H1 (cell line): ENCODE data around the gene ZMYM4. TPM values are rescaled to one million over a fixed set of nuclear protein-coding genes. Genes with fewer than 3 reads are reported as not detected.

Experiments used
- CTCF ChIA-PET: fragments of 300-600 bp; sonication (Branson Sonifier 250); formaldehyde crosslinking; loops from one replicate; lab custom pipeline; 2021; ENCODE audit not compliant: partially characterized antibody; lab: Charles Lee
- POLR2A ChIA-PET: fragments of 300-600 bp; sonication (Branson Sonifier 250); formaldehyde crosslinking; loops from one replicate; lab custom pipeline; 2021; ENCODE audit warnings: inconsistent platforms; ENCODE audit not compliant: partially characterized antibody; lab: Charles Lee
- DNase-seq, 2 experiments: peaks; one replicate each; pipeline versions ENCODE4 v3.0.0 to v3.0.0-alpha.2; 2010 to 2022; ENCODE audit warnings: low spot score in 2 of 2, low read depth in 1 of 2, mixed read lengths in 1 of 2
- FAIRE-seq: peaks from 2 replicates; lab custom pipeline; 2011; peaks lifted over from hg19 to GRCh38; lab: Jason Lieb, UNC
- H2AFZ ChIP-seq: 2 replicates; pipeline ENCODE4 v1.8.1; 2012; ENCODE audit warnings: low read length, inconsistent platforms
- H2AK5ac ChIP-seq: 2 replicates; pipeline ENCODE4 v1.6.1; 2013; ENCODE audit warnings: low read depth, low read length
- H2BK120ac ChIP-seq: replicated peaks from 2 replicates; pipeline ENCODE3; 2013; ENCODE audit warnings: low read depth, low read length, inconsistent platforms
- H2BK12ac ChIP-seq: 2 replicates; pipeline ENCODE4 v1.6.1; 2013; ENCODE audit warnings: low read depth, low read length
- H2BK15ac ChIP-seq: 2 replicates; pipeline ENCODE4 v1.6.1; 2013; ENCODE audit warnings: low read length
- H2BK20ac ChIP-seq: 2 replicates; pipeline ENCODE4 v1.6.1; 2013; ENCODE audit warnings: low read length
- H2BK5ac ChIP-seq: 2 replicates; pipeline ENCODE4 v1.6.1; 2013; ENCODE audit warnings: low read depth, low read length
- H3K14ac ChIP-seq: 2 replicates; pipeline ENCODE4 v1.6.1; 2013; ENCODE audit warnings: inconsistent platforms; ENCODE audit not compliant: insufficient read length
- H3K18ac ChIP-seq: 2 replicates; pipeline ENCODE4 v1.6.1; 2013; ENCODE audit warnings: low read length; ENCODE audit errors: extremely low read depth
- H3K23ac ChIP-seq: 2 replicates; pipeline ENCODE4 v1.6.1; 2013; ENCODE audit warnings: inconsistent platforms; ENCODE audit not compliant: insufficient read length
- H3K23me2 ChIP-seq: 2 replicates; pipeline ENCODE4 v1.6.1; 2013; ENCODE audit warnings: low read depth, low read length
- H3K27ac ChIP-seq: 2 replicates; pipeline ENCODE4 v1.6.1; 2011; ENCODE audit warnings: low read depth, low read length, inconsistent platforms
- H3K27me3 ChIP-seq, 4 experiments: replicated peaks in 1 of 4; 1 replicate in 1 of 4; 2 replicates in 3 of 4; pipeline versions ENCODE4 v1.6.1 to v1.8.1; 2011 to 2013; ENCODE audit warnings: low read length in 3 of 4, mild to moderate bottlenecking in 3 of 4, inconsistent platforms in 2 of 4, mixed read lengths in 2 of 4, moderate library complexity in 1 of 4; ENCODE audit not compliant: control insufficient read depth in 3 of 4, insufficient read depth in 3 of 4; ENCODE audit errors: extremely low read depth in 1 of 4
- H3K36me3 ChIP-seq, 4 experiments: 2 replicates each; pipeline versions ENCODE4 v1.6.1 to v1.8.1; 2011 to 2013; ENCODE audit warnings: mild to moderate bottlenecking in 4 of 4, low read length in 3 of 4, moderate library complexity in 2 of 4, control low read depth in 1 of 4, inconsistent platforms in 1 of 4; ENCODE audit not compliant: insufficient read depth in 4 of 4, control insufficient read depth in 2 of 4
- H3K4ac ChIP-seq: replicated peaks from 2 replicates; pipeline ENCODE3; 2013; ENCODE audit warnings: low read length, low read depth, mixed read lengths, inconsistent platforms; ENCODE audit not compliant: insufficient read length
- H3K4me1 ChIP-seq, 4 experiments: replicated peaks in 1 of 4; 1 replicate in 1 of 4; 2 replicates in 3 of 4; pipeline versions ENCODE4 v1.6.1 to v1.8.1; 2011 to 2013; ENCODE audit warnings: low read length in 3 of 4, inconsistent platforms in 2 of 4, mixed read lengths in 1 of 4; ENCODE audit not compliant: insufficient read depth in 4 of 4, control insufficient read depth in 3 of 4
- H3K4me2 ChIP-seq, 2 experiments: 2 replicates each; pipeline versions ENCODE4 v1.6.1 to v1.8.1; 2011 to 2013; ENCODE audit warnings: low read depth in 2 of 2, low read length in 2 of 2, control low read depth in 1 of 2, inconsistent platforms in 1 of 2, mild to moderate bottlenecking in 1 of 2; ENCODE audit not compliant: insufficient read depth in 1 of 2
- H3K4me3 ChIP-seq, 4 experiments: fragments of 200-600, 300-600 bp in 1 of 4; sonication (generic), shearing (Covaris generic), sonication (Bioruptor Twin) in 1 of 4; 2 replicates each; pipeline versions ENCODE4 v1.5.1 to v1.8.1; 2011 to 2016; ENCODE audit warnings: low read length in 4 of 4, low read depth in 3 of 4, control low read depth in 2 of 4, inconsistent platforms in 2 of 4, mild to moderate bottlenecking in 2 of 4, mixed read lengths in 1 of 4, moderate library complexity in 1 of 4; ENCODE audit not compliant: insufficient read depth in 2 of 4; ENCODE audit errors: extremely low read depth in 1 of 4
- H3K56ac ChIP-seq: replicated peaks from 2 replicates; pipeline ENCODE3; 2013; ENCODE audit warnings: low read depth, mild to moderate bottlenecking, mixed read lengths, low read length, inconsistent platforms; ENCODE audit not compliant: insufficient read length
- H3K79me1 ChIP-seq: 2 replicates; pipeline ENCODE4 v1.6.1; 2013; ENCODE audit warnings: low read depth, low read length, control low read depth
- H3K79me2 ChIP-seq, 2 experiments: 2 replicates each; pipeline versions ENCODE4 v1.6.1 to v1.8.1; 2012 to 2013; ENCODE audit warnings: low read length in 2 of 2, mild to moderate bottlenecking in 2 of 2, inconsistent platforms in 1 of 2; ENCODE audit not compliant: insufficient read depth in 2 of 2, control insufficient read depth in 1 of 2
- H3K9ac ChIP-seq, 4 experiments: replicated peaks in 1 of 4; 1 replicate in 1 of 4; 2 replicates in 3 of 4; pipeline versions ENCODE4 v1.6.1 to v1.8.1; 2011 to 2013; ENCODE audit warnings: low read depth in 3 of 4, low read length in 3 of 4, control low read depth in 2 of 4, mild to moderate bottlenecking in 2 of 4, moderate library complexity in 2 of 4, inconsistent platforms in 1 of 4; ENCODE audit errors: extremely low read depth in 1 of 4
- H3K9me3 ChIP-seq, 2 experiments: 2 replicates each; pipeline versions ENCODE4 v1.6.1 to v1.8.1; 2012 to 2013; ENCODE audit warnings: mild to moderate bottlenecking in 2 of 2, moderate library complexity in 2 of 2, control low read depth in 1 of 2, inconsistent platforms in 1 of 2, low read depth in 1 of 2, low read length in 1 of 2, mixed read lengths in 1 of 2; ENCODE audit not compliant: insufficient read depth in 2 of 2
- H4K20me1 ChIP-seq, 2 experiments: replicated peaks in 1 of 2; 2 replicates each; pipeline versions ENCODE3 to v1.8.1; 2011 to 2013; ENCODE audit warnings: inconsistent platforms in 2 of 2, low read length in 2 of 2, mild to moderate bottlenecking in 1 of 2; ENCODE audit not compliant: insufficient read depth in 2 of 2, control insufficient read depth in 1 of 2
- H4K5ac ChIP-seq: 2 replicates; pipeline ENCODE4 v1.6.1; 2013; ENCODE audit warnings: low read length, low read depth, mixed read lengths, inconsistent platforms; ENCODE audit not compliant: insufficient read length
- H4K8ac ChIP-seq: 2 replicates; pipeline ENCODE4 v1.8.0; 2013; ENCODE audit warnings: mild to moderate bottlenecking, moderate library complexity, low read length, inconsistent platforms; ENCODE audit not compliant: insufficient read depth; ENCODE audit errors: extremely low read depth
- H4K91ac ChIP-seq: replicated peaks from 2 replicates; pipeline ENCODE3; 2013; ENCODE audit warnings: low read length, mixed read lengths, inconsistent platforms; ENCODE audit not compliant: insufficient read length
- ASH2L ChIP-seq: fragments of 200-600, 300-600 bp; sonication (generic); IDR thresholded peaks from one replicate; pipeline ENCODE4 v1.7.1; 2017; ENCODE audit warnings: low read length
- BACH1 ChIP-seq: IDR thresholded peaks from 2 replicates; pipeline ENCODE4 v1.6.1; 2012; ENCODE audit warnings: low read length, improper control_type of control experiment
- SUZ12 ChIP-seq: fragments of 200-600 bp; sonication (generic); IDR thresholded peaks from 2 replicates; pipeline ENCODE4 v1.6.1; 2012; ENCODE audit warnings: mild to moderate bottlenecking, inconsistent platforms, low read length, moderate library complexity, mixed read lengths
- WGBS, 2 experiments: shearing (Covaris generic) in 1 of 2; methylation state at CpG; one replicate each; pipeline versions ENCODE4 v1.1.6 to v1.1.7; 2013 to 2015; ENCODE audit warnings: low lambda C conversion rate in 2 of 2, mixed read lengths in 2 of 2, inconsistent platforms in 1 of 2, low coverage in 1 of 2, missing lambda C conversion rate in 1 of 2; ENCODE audit not compliant: insufficient replicate concordance in 2 of 2, insufficient coverage in 1 of 2, insufficient read length in 1 of 2; ENCODE audit errors: extremely low coverage in 1 of 2, missing lambda C conversion rate in 1 of 2; 5-methylcytosine and 5-hydroxymethylcytosine counted together
- polyA plus RNA-seq, 7 experiments: library from polyadenylated mRNA; depleted of rRNA in 3 of 7; stranded (reverse) in 5 of 7; unstranded in 2 of 7; fragments of >200 nt in 5 of 7; fragments of 200-250 nt in 2 of 7; gene quantifications; 1 replicate in 5 of 7; 2 replicates in 1 of 7; 4 replicates in 1 of 7; pipeline versions ENCODE4 v1.2.1 to v1.2.3, GENCODE V29; 2011 to 2013; ENCODE audit warnings: missing spikeins in 2 of 7, mixed read lengths in 2 of 7
- total RNA-seq: library from RNA; stranded (reverse); fragmentation: NEBNext Ultra II Directional; extraction: Animal tissue kit (Norgen Biotek cat#: 25700); gene quantifications from 2 replicates; pipeline ENCODE4 v1.2.1, GENCODE V29; 2021

Gene ZMYM4
- total and polyA plus RNA-seq, 2 of the 8 experiments (the other 6 are each of a cell fraction or from before 2014, with no cell fraction given): 16.7 to 81.3 TPM

DNA sequence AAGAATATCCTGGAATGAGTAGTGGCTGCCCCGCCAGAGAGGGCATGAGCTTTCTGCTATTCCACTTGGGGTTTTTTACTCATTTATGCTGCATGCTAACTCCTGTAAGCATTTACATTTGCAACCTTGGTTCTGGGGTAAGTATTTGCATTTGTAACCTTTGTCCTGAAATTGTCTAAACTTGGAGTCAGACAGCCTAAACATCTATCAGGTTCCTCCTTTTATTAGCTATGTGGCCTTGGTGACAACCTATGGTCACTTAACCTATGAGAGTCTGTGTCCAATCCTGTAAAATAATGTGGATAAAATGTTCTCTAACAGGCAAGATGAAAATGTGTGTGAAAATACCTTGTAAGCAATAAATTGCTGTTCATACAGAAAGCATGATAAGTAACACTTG lies 8.9 kb upstream of the ZMYM4 start:
- H3K79me1 ChIP-seq: no peaks in the 10 kb centered on the region
- H3K23me2 ChIP-seq: no peaks in the 10 kb centered on the region
- H3K18ac ChIP-seq: no peak overlapping the region
- FAIRE-seq (no peak), DNase-seq (no peak)
- no peaks in the 10 kb centered on the region for H3K4me1 ChIP-seq
- POLR2A ChIA-PET: interaction anchor here (0.9 to 1.0 kb wide), 2 partner anchors 9 to 66 kb away, joined by 3 read pairs; partner anchors contain the start of genes SFPQ and ZMYM4
- no peak overlapping the region for H2AK5ac ChIP-seq
- H3K36me3 ChIP-seq: no peaks in the 10 kb centered on the region
- CTCF ChIA-PET: interaction anchor here (1.9 kb wide), 1 partner anchor 57 kb away, joined by 8 read pairs; no protein-coding TSS in a partner anchor
- no peak overlapping the region for H2BK5ac ChIP-seq
- no peak overlapping the region for H3K9ac ChIP-seq
- no peak overlapping the region for H2BK15ac ChIP-seq
- no peak overlapping the region for H3K4ac ChIP-seq
- H3K27ac ChIP-seq: no peak overlapping the region
- no peak overlapping the region for H2BK120ac ChIP-seq
- no peak overlapping the region for H2BK12ac ChIP-seq
- no peak overlapping the region for H2BK20ac ChIP-seq
- H4K20me1 ChIP-seq: no peaks in the 10 kb centered on the region
- H3K9me3 ChIP-seq: no peaks in the 10 kb centered on the region
- H3K4me2 ChIP-seq: no peak overlapping the region
- no peak overlapping the region for H3K56ac ChIP-seq
- no peak overlapping the region for H4K5ac ChIP-seq
- no peak overlapping the region for H3K14ac ChIP-seq
- no peak overlapping the region for H3K4me3 ChIP-seq
- WGBS, 2 experiments: 95% methylated on average over 1 of the region's 1 CpG; no CpG with 5 or more reads in 1 of the 2 experiments
- H3K27me3 ChIP-seq: no peaks in the 10 kb centered on the region
- no peak overlapping the region for H3K23ac ChIP-seq
- TF ChIP-seq BACH1: no peak
- no peak for TF ChIP-seq SUZ12
- TF ChIP-seq ASH2L: no peak
- H2AFZ ChIP-seq: no peak overlapping the region
- no peak overlapping the region for H4K91ac ChIP-seq
- no peak overlapping the region for H4K8ac ChIP-seq
- no peaks in the 10 kb centered on the region for H3K79me2 ChIP-seq
